Activated naive CD4-positive, alpha-beta T cell treated with anti-CD3 and anti-CD28 coated beads, Interleukin-2, amount 50 U/mL, for 16 hours (primary cell): Measurements from ENCODE around the gene NRXN3.

Experiments
- DNase-seq: peaks from one replicate; pipeline ENCODE4 v3.0.0-alpha.2; 2020

Gene NRXN3

GRCh38 chr14:79525416-79525815, 1355.2 kb downstream of the NRXN3 start:
- DNase-seq, result no peak

- no peak for DNase-seq
Measured at GRCh38 chr14:79528828-79529416, 1358.7 kb downstream of the NRXN3 start.

DNA sequence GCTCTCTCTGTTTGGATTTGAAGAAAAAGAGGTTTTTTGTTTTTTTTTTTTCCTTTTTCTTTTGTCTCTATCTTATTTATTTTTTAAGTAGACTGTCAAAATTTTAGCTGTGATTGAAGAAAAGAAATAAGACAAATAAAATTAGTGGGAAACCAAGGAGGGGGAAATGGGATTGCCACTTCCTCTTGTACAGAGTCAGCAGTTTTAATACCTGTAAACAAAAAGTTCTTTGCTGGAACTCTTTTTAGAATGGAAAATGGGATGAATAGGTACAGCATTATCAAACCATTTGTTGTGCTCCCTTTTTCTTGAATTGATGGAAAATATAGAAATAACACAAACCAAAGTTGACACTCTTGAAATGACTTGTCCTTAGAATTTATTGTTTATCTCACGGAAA, 1360.4 kb downstream of the NRXN3 start:
- DNase-seq, result no peak

DNA sequence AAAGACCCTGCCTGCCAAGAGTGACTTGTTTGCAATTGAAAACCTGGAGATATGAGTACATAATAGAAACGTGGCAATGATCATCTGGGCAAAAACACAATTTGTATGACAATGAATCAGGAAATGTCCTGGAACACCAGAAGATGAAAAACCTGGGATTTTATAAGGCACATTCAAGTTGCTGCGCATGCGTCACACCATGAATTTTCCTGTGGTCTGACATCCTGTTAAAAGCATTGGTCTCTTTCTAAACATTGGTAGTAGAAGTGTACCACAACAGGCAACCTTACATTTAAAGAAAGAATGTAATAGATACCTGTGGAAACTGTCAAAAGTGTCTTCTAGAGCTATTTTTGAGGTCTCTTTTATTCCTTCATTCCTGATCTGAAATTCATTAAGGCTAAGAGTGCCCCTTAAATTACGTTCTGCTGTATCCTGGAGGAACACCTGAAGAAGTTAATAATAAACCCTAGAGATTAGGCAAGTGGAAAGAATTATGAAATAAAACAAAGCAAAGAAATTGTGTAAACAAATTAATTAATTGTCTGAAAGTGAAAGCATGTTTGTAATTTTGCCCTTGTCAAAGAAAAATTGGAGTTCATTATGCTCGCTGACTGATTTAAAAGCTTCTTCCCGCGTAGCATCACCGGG, 1364.7 kb downstream of the NRXN3 start:
- no peak for DNase-seq

DNA sequence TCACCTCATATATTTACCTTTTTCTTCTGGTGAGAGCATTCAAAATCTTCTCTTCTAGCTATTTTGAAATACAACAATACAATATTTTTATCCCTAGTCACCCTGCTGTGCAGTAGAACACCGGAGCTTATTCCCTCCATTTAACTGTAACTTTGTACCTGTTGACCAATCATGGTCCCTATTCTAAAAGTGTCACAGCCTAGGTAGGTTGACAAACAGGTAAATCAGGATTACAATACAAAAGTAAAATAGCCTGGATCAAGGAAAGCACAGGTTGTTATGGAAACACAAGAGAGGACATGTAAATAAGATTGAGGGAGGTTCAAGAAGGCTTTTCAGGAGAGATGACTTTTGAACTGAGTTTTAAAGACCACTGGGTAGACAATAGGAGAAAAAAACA, 1370.2 kb downstream of the NRXN3 start:
- DNase-seq, result no peak

DNA sequence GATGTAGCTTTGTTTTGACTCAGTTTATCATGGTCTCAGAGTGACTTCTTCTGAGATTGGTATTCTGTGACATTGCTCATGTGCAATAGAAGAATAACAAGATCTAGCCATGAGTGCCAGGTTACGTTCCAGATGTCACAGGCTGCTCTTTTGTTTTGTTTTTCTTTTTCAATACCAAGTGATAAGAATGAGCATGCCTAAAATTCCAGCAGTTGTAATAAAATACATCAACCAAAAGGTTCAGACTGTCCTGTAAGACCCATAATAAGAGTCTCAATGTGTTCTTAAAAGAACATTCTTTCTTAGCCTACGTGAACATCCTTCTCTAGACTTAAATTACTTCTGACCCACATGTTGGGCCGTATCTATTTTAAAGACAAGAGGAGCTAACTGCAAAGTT, 1371.9 kb downstream of the NRXN3 start:
- no peak for DNase-seq

- no peak for DNase-seq
Measured at GRCh38 chr14:79543348-79543747, 1373.2 kb downstream of the NRXN3 start.

DNA sequence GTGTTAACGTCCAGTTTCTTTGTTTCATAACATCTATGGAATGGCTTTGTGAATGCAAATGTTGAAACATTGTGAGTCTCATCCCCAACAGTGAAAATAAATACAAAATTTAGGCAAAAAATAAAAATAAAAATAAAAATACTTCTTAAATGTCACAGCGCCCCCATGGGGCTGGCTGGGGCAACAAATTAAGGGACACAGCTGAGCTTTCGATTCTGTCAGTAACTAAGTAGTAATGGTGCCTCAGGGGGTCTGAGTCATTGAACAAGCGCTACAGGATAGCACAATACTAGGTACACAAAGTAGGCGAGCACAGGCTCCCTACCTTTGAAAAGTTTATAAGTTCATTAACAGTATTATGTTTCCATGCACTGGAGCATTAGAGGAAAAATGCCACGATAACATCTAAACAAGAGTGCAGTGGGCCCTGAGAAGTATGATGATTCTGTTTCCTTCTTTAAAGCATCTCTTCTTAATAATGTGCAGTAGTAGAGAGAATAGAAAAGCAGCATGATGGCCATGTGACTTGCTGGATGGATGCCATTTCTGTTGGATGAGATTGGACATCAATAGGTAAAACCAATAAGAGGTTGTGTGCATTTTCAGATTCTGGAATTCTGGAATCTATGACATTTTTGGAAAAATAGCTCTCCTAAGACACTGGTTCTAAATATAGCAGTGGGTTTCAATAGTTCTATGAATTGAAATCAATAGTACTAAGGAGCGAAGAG, 1374.0 kb downstream of the NRXN3 start:
- DNase-seq, result no peak

DNA sequence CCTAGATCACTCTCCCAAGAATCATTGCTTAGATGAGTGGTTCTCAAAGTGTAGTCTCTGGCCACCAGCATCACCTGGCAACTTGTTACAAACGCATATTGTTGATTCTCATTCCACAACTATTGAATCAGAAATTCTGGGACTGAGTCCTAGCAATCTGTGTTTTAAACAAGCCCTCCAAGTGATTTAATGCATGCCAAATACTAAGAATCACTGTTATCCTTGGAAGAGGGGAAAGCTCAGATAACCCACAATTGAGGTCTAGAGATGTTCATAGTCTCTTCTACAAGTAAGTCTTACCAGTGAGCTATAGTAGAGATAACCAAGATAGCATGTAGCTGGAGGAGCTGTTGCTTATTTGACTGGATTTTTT, 1374.5 kb downstream of the NRXN3 start:
- DNase-seq, result no peak

- no peak for DNase-seq
Measured at GRCh38 chr14:79548836-79549235, 1378.7 kb downstream of the NRXN3 start.

GRCh38 chr14:79549515-79549914, 1379.3 kb downstream of the NRXN3 start:
- DNase-seq, result no peak

DNA sequence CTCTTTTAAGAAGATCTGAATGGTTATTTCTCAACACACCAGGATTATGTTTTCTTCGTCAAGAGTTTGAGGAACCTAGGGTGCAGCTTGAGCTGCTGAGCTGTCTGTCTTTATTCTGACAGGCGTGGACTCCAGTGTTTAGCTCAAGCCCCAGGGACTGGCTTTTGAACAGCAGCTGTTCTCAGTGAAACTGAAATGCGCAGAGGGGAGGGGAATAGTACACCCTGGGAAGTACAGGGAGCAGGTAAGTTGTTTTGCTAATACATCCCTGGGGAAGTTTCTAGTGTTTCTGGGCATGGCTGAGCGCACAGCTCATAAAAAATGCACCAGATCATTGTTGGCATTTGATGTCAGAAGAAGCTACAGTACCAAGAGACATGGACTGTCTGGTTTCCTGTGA, 1381.3 kb downstream of the NRXN3 start:
- DNase-seq, result no peak

GRCh38 chr14:79552778-79553177, 1382.6 kb downstream of the NRXN3 start:
- DNase-seq, result no peak

DNA sequence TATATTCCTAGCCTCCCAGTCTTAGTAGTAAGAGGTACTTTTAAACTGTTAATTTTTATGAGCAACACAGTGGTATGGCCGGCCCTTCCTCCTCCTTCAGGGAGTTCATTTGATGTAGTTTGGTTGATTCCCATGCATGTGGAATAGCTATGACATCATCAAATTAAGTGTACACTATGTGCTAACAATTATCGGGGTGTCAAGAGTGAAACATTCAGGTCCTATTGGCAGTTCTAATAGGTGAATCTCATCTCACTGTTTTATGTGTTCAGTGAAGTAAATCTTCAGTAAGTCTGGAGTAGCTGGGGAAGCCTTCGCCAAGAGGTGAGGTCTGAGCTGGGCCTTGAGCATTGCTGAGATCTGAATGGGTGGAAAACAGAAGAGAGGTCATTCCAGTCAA, 1384.6 kb downstream of the NRXN3 start:
- no peak for DNase-seq

GRCh38 chr14:79555429-79555828, 1385.3 kb downstream of the NRXN3 start:
- no peak for DNase-seq

DNA sequence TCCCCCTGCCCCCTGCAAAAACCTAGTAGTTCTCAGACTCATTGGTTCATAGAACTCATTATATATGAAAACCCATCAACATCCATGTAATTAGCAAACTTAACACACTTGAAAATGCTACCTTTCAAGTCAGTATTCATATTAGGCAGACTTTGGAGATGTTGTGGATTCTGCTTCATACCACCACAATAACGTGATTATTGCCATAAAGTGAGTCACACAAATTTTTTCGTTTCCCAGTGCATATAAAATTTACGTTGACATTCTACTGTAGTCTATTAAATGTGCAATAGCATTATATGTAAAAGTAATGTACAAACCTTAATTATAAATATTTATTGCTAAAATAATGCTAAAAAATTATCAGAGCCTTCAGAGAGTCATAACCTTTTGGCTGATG, 1387.1 kb downstream of the NRXN3 start:
- no peak for DNase-seq

DNA sequence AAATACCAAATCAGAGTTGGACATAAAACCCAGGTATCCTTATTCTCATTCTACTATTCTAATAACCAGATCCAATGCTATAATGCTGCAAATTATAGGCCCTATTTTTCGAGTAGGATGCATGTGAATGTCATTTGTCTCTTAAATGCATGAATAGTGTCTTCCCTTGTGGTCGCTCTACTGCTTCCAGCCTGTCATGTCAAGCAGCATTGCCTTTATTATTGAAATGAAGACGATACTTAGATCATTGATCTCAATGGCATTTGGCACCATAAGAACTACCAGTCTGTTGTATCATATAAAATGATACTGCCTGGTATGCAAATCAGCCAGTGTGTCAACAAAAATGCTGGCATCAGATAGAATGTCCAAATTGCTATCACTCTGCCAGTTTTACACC, 1392.0 kb downstream of the NRXN3 start:
- DNase-seq, result no peak

- no peak for DNase-seq
Measured at GRCh38 chr14:79564371-79564770, 1394.2 kb downstream of the NRXN3 start.

GRCh38 chr14:79567306-79567705, 1397.1 kb downstream of the NRXN3 start:
- DNase-seq, result no peak

DNA sequence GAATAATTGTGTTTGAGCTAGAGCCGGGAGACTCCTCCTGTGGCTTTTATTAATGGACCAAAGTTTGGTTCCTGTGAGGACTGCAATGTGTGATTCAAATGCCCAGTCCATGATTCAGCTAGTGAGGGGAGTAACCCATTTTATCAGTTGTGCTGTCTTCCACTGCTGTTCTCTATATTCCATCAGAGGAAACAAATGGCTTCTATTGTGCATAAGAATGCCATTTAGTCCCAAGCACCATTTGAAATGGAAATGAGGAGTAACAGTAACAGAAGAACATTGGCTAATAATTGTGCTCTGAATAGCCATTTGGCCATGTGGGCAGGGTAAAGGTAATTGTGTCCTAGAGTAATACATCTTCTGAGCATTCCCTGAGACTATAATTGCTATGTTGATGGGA, 1398.4 kb downstream of the NRXN3 start:
- no peak for DNase-seq

DNA sequence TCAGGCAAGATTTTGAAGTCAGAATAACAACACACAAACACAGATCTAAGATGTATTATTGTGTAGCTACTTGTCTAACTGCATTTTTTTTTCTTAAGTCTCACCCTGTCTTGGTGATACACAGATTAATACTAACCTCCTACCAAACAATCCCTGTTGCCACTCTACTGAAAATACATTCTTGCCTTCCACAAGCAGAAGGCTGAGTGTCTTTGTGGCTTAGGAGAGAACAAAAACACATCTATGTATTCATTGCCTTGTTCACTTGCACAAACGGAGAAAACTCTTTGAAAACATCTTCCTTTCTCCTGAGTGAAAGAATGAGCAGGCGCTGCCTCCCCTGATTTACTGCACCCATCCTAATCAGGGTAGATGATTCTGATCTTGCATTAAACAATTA, 1398.9 kb downstream of the NRXN3 start:
- no peak for DNase-seq

DNA sequence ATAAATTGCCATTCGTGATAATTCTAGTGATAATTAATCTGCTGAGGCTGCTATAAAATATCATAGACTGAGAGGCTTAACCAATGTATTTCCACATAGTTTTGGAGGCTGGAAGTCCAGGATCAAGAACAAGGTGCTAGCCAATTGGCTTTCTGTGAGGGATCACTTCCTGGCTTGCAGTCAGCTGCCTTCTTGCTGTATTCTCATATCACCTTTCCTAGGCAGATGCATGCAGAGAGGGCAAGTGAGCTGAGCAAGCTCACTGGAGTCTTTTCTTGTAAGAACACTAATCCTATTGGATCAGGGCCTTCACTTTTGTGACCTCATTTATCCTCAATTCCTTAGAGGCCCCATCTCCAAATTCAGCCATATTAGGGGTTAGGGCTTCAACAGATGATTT, 1400.5 kb downstream of the NRXN3 start:
- no peak for DNase-seq

DNA sequence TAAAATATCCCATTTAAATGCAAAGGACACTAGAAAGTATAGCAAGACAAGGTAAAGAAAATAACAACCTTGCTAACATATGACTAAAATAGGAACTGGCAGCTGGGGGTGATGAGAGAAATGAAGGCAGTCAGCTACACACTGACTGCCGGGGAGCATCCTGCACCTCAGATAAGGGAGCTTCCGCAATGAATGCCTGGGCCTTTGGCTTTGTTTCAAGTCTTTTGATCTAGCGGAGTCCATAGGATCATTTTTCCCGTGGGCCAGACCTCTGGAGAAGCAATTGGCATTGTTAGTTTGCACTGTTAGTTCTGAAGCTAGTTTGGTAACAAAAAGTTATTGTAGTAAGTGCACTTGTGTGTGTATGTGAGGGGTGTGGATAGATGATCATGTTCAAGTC, 1401.2 kb downstream of the NRXN3 start:
- no peak for DNase-seq

DNA sequence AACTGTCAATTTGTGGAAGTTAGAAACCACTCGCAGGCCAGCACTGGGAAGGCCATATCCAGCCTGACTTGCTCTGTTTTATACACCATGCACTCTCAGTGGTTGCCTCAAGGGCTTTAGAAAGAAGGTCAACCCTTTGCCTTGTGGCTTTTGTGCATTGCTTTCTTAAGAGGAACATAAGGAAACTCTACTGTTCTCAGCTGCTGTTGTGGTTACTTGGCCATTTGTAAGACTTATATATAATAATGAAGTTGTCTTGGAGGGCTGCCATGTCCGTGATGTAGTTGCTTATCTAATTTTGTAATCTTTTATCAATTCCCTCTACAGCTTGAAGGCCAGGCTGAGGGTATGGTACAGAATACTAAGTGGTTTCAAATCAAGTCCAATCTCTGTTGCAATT, 1403.3 kb downstream of the NRXN3 start:
- DNase-seq, result no peak

GRCh38 chr14:79575032-79575431, 1404.9 kb downstream of the NRXN3 start:
- DNase-seq, result no peak
